Measurements from ENCODE around the gene SOS2.
"Not testable (repeated sequence)": the region's sequence is repeated elsewhere in the genome, so short reads cannot be mapped to it uniquely, and the experiment has no call there.

SOS2 gene

DNA sequence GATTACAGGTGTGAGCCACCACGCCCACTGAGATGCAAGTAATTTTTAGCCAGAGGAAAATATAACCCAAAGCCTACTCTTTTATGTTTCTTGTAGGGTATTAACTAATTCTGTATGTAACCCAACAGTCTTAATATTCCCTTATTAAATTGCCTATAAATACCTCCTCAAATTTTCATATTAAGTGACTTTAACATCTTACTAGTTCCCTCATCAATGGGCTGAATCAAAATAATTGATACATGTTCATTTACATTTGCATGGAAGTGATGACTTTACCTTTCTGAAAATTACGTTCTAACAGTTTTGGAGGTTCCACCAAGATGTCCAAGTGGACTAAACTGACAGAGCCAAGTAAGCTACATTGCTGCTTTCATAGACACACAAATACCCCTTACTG is 3.1 kb downstream of the SOS2 start:
- DNase-seq (ENCODE audit: low read depth in 2 of 2, low spot score in 1 of 2) = no peak

DNA sequence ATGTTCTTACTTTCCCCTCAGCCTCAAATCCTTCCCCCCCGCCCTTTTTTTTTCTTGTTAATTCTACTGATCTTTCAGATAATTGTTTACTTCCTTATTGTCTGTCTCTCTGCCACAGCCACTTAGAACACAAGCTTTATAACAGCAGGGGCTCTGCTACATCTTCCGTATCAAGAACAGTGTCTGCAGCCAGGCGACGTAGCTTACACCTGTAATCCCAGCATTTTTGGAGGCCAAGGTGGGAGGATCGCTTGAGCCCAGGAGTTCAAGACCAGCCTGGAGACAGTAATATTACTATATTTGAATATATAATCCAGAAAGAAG is 5.4 kb downstream of the SOS2 start:
- DNase-seq (ENCODE audit: low read depth in 2 of 2, low spot score in 1 of 2) = no peak

DNA sequence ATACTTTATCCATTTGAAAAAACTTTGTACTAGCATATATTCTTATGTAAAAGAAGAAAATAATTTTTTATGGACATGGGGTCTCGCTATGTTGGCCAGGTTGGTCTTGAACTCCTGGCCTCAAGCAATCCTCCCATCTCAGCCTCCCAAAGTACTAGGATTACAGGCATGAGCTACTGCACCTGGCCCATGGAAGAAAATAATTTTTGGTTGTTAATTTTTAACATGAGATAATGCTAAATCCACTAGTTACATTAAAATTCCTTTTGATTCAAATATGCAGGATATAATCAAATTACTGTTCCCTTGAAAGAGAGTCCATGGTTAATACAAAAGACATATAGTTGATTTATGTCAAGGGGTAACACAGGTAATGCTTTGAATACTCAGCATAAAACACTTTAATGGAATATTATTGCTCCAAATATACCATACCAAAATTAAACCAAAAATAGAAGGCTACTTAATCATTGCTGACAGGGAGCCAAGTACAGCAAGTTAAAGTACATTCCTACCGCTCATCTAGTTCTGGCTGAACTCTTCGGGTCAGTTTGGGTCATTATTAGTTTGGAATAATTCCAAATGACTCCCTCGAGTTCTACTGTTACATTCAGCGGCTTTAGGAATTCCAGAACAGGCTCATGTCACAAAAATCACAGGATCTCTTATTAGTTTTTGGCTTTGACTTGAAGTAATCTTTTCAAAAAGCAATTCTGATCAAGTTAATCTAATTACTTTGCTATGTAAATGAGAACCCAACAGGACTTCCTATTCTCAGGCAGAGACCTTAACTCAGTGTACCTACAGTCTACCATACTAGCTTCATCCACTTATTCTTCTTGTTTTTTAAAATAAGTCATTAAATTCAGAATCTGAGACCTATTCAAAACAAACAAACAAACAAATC is 6.1 kb downstream of the SOS2 start:
- no peak for DNase-seq (ENCODE audit: low read depth in 2 of 2, low spot score in 1 of 2)

DNA sequence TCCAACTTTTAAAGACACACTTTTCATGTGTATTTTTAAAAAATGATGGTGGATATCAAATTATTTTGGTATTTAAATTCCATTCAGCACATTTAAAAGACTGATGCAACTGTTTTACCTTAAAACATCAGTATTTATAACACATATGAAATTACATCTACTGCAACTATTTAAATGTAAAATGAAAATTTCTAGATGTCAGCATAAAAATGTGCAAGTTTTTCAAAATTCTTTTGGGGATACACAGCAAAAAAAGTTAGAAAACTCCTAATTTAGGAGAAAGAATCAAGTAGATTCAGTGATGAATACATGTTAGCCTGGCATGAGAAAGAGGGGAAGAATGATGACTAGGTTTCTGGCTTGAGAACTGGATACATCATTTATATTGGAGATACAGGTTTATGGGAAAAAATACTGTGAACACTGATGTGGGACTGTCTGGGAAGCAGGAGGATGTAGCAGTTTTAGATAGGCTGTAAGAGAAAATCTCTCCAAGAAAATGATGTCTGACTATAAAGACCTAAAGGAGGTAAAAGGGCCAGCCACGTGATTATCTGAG is 9.2 kb downstream of the SOS2 start:
- DNase-seq (ENCODE audit: low read depth in 2 of 2, low spot score in 1 of 2) = no peak

DNA sequence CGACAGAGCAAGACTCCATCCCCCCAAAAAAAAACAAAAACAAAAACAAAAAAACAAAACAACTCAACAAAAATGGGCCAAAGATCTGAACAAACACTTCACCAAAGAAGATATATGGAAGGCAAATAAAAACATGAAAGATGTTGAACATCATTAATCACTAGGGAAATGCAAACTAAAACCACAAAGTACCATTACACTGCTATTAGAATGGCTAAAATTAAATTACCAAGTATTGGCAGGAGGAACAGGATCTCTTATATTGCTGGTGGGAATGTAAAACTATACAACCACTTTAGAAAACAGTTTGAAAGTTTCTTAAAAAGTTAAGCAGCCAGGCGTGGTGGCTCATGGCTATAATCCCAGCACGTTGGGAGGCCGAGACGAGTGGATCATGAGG is 12.9 kb downstream of the SOS2 start:
- DNase-seq (ENCODE audit: low read depth in 2 of 2, low spot score in 1 of 2) = no peak

DNA sequence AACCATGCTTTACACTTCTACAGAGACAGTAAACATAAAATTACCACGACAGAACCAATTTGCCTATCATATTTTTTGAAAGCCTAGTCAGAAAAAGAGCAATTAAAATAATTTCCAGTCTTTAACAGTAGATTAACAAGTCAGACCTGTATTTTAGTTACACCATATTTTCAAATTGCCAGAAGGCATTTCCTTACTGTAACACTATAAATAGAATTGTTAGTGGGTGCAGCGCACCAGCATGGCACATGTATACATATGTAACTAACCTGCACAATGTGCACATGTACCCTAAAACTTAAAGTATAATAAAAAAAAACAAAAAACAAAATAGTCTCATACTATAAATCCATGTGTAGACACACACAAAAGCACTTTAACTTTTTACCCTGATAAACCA is 16.0 kb downstream of the SOS2 start:
- DNase-seq (ENCODE audit: low read depth in 2 of 2, low spot score in 1 of 2) = no peak

DNA sequence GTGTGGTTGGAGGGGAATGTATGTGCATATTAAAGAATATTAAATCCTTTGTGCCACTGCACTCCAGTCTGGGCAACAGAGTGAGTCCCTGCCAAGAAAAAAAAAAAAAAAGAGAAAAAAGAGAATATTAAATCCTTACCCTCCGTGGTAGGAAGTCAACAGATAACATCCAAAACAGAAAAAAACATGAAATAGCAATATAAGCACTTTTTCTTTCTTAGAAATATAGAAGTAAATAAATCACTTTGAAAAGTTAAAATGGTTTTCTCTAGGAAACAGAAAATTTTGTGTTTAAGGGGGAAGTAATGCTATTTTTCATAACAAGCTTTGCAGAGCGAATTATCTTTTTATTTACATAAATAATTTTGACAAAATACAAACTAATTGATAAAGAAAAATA is 17.6 kb downstream of the SOS2 start:
- no peak for DNase-seq (ENCODE audit: low read depth in 2 of 2, low spot score in 1 of 2)

DNA sequence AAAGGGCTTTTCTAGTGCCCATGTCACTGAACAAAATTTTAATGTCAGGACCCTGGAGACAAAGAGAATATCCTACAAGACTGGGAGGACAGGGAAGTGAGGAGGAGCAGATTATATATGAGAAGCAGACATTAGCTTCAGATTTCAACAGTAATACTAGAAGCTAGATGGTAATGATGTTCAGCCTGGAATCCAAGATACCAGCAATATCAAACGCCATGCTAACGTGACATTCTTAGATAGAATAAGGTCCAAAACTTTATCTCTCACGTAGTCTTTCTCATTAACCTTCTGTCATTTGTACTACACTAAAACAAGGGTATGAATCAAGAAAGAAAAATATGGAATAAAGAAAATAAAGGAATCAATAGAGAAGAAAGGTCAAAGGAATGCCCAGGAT is 18.7 kb downstream of the SOS2 start:
- DNase-seq (ENCODE audit: low read depth in 2 of 2, low spot score in 1 of 2) = no peak

DNA sequence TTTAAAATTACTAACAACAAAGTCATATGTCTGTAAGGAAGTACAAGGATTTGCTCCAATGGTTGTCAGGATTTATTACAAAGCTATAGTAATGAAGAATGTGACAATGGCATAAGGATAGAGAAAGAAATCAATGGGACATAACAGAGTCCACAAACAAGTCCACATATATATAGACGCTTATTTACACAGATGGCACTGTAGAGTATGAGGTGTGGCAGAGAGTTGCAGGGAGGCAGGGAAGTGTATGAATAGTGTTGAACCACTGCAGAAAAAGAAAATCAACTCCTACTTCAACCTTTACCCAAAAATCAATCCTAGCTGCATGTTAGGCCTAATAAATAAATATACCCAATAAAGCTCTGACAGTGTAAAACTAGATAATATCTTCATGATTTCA is 21.3 kb downstream of the SOS2 start:
- no peak for DNase-seq (ENCODE audit: low read depth in 2 of 2, low spot score in 1 of 2)

DNA sequence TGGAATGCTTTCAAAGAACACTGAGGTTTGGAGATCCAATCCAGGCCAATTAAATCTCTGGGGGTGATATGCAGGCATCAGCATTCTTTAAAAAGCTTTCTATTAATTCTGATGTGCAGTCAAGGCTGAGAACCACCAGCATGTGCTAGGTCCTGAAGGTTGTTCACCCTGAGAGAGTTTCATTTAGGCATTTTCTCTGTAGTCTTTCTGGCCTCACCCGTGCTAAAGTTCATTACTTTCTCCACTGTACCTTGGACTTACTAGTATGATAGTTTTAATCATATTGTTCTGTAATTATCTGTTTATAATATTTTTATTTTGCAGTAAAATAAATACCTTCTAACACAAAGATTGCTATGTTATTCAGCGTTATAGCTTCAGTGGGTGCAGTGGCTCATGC is 32.9 kb downstream of the SOS2 start:
- DNase-seq (ENCODE audit: low read depth in 2 of 2, low spot score in 1 of 2) = no peak

DNA sequence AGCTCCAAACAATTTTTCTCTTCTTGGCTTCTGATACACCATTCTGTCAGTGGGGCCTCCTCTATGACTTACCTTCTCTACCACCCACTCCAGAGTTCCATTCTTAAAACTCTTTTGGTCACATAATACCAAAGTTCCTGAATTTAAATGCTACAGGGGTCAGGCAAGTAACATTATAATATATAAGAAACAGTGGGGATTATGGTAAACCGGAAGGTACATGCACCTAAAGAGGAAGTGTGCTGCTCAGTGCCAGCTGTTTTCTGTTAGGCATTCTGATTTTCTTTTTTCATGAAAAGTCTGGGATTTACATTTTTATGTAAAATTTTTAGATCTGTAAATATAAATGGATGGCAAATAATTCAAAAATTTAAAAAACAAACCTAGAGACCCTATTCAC is 39.9 kb downstream of the SOS2 start:
- no peak for DNase-seq (ENCODE audit: low read depth in 2 of 2, low spot score in 1 of 2)

DNA sequence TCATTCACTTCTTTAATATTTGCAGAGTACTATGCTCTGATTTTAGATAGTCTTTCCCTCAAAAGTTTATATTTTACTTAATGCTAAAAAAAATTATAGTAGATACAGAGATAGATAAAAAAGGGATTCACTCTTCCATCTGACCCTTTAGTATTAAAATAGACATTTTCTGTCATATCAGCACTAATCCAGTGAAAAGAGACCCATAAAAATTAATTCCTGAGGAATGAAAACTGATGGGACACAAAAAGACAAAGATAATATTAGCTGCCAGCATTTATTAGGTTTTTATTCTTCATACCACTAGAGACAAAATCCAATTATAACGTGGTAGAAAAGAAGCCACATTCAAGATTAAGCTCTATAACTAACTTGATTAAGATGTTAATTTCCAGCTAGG is 45.3 kb downstream of the SOS2 start:
- no peak for DNase-seq (ENCODE audit: low read depth in 2 of 2, low spot score in 1 of 2)

DNA sequence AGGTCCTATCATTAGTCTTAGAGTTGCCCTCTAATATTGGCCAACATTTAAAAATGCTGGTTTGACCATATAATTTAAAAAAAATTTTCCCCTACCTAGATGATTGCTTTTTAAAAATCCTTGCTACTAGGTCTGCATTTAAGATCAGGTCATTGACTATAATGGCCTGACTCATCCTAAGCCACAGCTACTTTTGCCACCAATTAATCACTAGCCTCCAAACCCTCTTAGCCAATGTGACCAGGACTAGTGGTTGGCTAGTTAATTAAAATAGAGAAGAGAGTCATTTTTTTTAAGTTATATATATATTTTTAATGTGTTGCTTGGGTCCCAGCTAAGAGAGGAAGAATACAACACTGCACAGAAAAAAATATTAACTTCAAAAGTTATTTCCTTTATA is 57.5 kb downstream of the SOS2 start:
- no peak for DNase-seq (ENCODE audit: low read depth in 2 of 2, low spot score in 1 of 2)

DNA sequence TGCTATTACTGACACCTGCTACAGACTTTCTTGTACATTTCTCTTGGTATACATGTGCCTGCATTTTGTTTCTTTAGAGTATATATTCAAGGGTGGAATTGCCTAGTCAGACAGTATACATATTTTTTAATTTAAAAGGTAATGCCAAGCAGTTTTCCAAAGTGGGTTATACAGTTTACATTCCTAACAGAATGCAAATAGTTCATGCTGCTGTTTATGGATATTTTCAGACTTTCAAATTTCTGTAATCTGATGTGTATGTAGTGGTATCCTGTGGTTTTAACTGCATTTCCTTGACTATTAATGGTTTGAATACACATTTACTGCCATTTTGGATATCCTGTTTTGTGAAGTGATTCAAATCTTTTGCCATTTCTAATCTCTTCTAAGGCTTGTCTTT is 59.5 kb downstream of the SOS2 start:
- DNase-seq (ENCODE audit: low read depth in 2 of 2, low spot score in 1 of 2) = no peak

DNA sequence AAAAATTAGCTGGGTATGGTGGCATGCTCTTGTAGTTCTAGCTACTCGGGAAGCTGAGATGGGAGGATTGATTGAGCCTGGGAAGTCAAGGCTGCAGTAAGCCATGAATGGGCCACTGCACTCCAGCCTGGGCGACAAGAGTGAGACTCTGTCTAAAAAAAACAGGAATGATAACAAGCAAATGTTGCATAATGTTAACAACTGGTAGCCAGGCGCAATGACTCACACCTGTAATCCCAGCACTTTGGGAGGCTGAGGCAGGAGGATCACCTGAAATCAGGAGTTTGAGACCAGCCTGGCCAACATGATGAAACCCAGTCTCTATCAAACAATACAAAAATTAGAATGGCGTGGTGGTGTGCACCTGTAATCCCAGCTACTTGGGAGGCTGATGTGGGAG is 64.0 kb downstream of the SOS2 start:
- DNase-seq (ENCODE audit: low read depth in 2 of 2, low spot score in 1 of 2) = not testable (repeated sequence)

DNA sequence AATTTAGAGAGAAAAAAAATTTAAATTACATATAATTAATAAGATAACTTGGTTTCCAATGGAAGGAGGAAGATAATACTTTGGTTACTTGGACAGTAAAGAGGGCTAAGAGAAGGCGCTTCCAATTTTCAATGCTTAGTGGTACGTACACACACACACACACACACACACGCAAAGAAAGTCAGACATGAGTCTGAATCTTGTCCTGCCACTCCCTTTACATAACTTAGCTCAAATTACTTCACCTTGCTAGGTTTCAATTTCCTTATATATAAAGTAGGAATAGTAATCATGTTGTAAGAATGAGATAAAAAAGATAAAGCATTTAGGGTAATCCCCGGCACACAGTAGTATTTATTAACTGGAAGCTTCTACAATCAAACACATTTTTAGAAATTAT is 75.3 kb downstream of the SOS2 start:
- no peak for DNase-seq (ENCODE audit: low read depth in 2 of 2, low spot score in 1 of 2)

DNA sequence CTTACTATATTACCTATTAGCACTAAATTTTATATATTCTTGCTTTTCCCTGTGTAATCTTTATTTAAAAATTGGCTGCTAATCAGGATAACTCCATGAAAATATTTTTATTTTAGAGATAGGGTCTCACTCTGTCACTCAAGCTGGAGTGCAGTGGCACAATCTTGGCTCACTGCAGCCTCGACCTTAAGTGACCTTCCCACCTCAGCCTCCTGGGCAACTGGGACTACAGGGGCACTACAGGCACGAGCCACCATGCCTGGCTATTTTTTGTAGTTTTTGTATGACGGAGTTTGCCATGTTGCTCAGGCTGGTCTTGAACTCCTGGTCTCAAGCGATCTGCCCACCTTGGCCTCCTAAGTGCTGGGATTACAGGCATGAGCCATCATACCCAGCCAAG is 82.6 kb downstream of the SOS2 start:
- no peak for DNase-seq (ENCODE audit: low read depth in 2 of 2, low spot score in 1 of 2)

DNA sequence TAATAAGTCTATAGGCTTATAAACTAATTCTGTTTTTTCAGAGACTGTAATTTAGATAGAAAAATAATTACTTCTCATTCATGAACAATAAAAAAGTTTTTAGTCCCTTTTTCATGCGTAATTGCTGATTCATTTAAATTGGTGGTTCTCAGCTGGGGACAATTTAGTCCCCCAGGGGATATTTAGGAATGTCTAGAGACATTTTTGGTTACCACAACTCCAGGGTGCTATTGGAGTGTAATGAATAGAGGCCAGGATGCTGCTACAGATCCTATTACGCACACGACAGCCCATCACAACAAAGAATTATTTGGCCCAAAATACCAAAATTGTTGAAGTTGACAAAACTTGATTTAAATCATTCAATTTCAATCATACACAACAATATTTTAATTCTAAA is 92.2 kb downstream of the SOS2 start:
- no peak for DNase-seq (ENCODE audit: low read depth in 2 of 2, low spot score in 1 of 2)

DNA sequence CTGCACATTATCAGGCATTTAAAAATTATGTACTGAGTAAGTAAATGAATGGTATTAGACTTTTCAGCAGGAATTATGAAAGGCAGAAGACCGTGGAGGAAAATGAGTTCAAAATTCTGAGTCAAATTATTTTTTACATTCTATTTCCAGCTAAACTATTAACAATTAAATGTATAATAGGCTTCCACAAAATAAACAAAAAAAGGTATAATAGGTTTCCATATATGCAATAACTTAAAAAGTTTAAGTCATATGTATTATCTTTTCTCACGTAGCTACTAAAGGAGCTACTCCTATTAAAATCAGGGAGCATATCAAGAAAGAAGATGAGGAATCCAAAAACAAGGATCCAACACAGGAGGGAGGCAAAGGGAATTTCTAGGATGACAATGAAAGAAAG is 103.6 kb downstream of the SOS2 start:
- DNase-seq (ENCODE audit: low read depth in 2 of 2, low spot score in 1 of 2) = no peak

DNA sequence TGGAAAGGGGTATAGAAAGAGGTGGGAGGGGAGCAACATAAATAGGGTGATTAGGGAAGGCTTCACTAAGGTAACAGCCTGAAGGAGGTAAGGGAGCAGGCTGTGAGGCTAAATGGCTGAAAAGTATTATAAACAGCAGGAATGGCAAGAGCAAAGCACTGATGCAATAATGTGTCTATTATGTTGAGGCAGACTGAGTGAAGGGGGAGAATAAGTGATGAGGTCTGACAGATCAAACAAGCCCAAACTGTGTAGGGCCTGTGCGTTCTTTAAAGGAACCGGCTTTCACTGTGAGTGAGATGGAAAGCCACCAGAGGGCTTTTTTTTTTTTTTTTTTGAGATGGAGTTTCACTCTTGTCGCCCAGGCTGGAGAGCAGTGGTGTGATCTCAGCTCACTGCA is 108.3 kb downstream of the SOS2 start:
- no peak for DNase-seq (ENCODE audit: low read depth in 2 of 2, low spot score in 1 of 2)

DNA sequence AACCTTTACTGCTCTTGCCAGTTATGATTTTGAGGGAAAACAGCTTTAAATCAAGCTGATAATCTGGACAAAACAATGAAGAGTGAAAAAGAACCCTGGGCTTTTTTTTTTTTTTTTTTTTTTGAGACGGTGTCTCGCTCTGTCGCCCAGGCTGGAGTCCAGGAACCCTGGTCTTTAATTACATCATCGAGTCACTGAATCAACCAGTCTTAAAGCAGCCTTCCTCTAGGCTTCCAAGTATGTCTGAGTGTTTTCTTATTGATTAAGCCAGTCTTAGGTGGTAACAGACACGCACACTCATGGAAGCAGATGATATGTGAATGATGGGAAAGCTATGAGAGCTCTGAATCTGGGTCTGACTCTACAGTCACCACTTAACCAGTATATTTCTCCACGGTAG is 109.1 kb downstream of the SOS2 start:
- no peak for DNase-seq (ENCODE audit: low read depth in 2 of 2, low spot score in 1 of 2)

DNA sequence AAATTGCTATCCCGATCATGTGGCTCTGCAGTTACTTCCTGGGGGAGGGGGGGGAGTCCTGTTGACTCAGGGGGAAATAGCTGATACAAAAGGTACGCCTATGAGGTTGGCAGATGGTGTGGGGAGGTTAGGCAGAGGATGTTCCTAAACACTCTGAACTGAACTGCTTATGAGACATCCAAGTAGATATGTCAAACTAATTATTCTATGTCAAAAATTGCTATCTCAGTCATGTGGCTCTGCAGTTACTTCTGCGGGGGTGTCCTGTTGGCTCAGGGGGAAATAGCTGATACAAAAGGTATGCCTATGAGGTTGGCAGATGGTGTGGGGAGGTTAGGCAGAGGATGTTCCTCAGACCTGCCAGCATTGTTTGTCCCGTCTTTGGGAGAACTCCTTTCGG is 109.9 kb downstream of the SOS2 start:
- no peak for DNase-seq (ENCODE audit: low read depth in 2 of 2, low spot score in 1 of 2)

DNA sequence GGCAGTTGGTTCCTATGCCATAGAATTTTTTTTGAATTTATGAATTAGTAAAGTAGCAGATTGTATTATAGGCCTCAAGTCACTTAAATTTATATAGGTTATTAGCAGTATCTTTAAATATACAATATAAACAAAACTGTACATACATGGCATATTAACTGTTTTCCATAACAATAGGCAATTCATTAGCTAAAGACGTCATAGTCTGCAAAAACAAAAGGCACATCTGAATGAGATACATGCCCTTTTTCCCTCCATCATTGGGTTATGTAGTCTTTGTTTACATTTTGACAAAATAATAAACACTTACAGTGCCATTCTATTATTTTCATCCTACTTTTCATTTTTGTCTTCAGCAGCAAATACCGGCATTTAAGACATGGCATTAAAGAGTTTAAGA is 113.9 kb downstream of the SOS2 start:
- DNase-seq (ENCODE audit: low read depth in 2 of 2, low spot score in 1 of 2) = no peak

All from stimulated activated CD8-positive, alpha-beta memory T cell treated with anti-CD3 and anti-CD28 coated beads, Interleukin-4, amount 100 ng/mL, for 4 hours (primary cell).